HCT116 (cell line): ENCODE results near the gene OVOL3.

Source experiments
- CTCF ChIP-seq, 3 experiments: fragments of 200-600 bp in 1 of 3; sonication (generic) in 1 of 3; IDR thresholded peaks in 2 of 3; conservative IDR thresholded peaks in 1 of 3; 2 replicates each; pipeline ENCODE4 v1.5.1; 2012 to 2017; ENCODE audit warnings: low read depth in 2 of 3, low read length in 2 of 3, antibody characterized with exemption in 1 of 3, borderline replicate concordance in 1 of 3, control low read depth in 1 of 3, mild to moderate bottlenecking in 1 of 3, mixed read lengths in 1 of 3, mixed run types in 1 of 3, moderate library complexity in 1 of 3; ENCODE audit not compliant: insufficient read depth in 1 of 3
- POLR2A ChIP-seq: IDR thresholded peaks from 2 replicates; pipeline ENCODE4 v1.7.0; 2011; ENCODE audit warnings: borderline replicate concordance; ENCODE audit not compliant: insufficient read depth, insufficient read length; ENCODE audit errors: extremely low read depth
- POLR2AphosphoS5 ChIP-seq: IDR thresholded peaks from 2 replicates; pipeline ENCODE4 v1.6.1; 2011; ENCODE audit warnings: mild to moderate bottlenecking, low read depth, low read length, moderate library complexity
- REST ChIP-seq: IDR thresholded peaks from 2 replicates; pipeline ENCODE4 v1.6.1; 2012; ENCODE audit warnings: low read depth
- SP1 ChIP-seq: IDR thresholded peaks from 2 replicates; pipeline ENCODE4 v1.6.1; 2012; ENCODE audit warnings: low read depth
- YY1 ChIP-seq: IDR thresholded peaks from 2 replicates; pipeline ENCODE4 v1.6.1; 2011; ENCODE audit warnings: low read length, low read depth, moderate library complexity, mild to moderate bottlenecking; ENCODE audit not compliant: insufficient replicate concordance; ENCODE audit errors: extremely low read depth

- TF ChIP-seq CTCF (IDR thresholded peaks at IDR 0.05 in 2 of 3, conservative IDR thresholded peaks at IDR 0.05 in 1 of 3; ENCODE audit: borderline replicate concordance in 1 of 3, insufficient read depth in 1 of 3, low read depth in 2 of 3, low read length in 2 of 3) (no peak), REST (no peak), POLR2AphosphoS5 (no peak), POLR2A (no peak), SP1 (no peak), YY1 (no peak)
Measured at GRCh38 chr19:36139120-36139472, 28.2 kb downstream of the OVOL3 start.
